NT2/D1 (cell line): Measurements from ENCODE around the gene SURF6.

Source experiments
- DNase-seq: peaks from one replicate; pipeline ENCODE4 v3.0.0-alpha.2; 2011; ENCODE audit warnings: low read depth, low spot score
- H3K27me3 ChIP-seq: 2 replicates; pipeline ENCODE4 v1.6.0; 2011; ENCODE audit warnings: mild to moderate bottlenecking; ENCODE audit not compliant: insufficient read length, insufficient read depth
- H3K36me3 ChIP-seq: 2 replicates; pipeline ENCODE4 v1.6.1; 2011; ENCODE audit warnings: mild to moderate bottlenecking, low read length, mixed read lengths; ENCODE audit not compliant: insufficient read depth, insufficient read length
- H3K4me1 ChIP-seq: 2 replicates; pipeline ENCODE4 v1.5.1; 2011; ENCODE audit not compliant: insufficient read depth, insufficient read length
- H3K4me3 ChIP-seq: 2 replicates; pipeline ENCODE4 v1.5.1; 2011; ENCODE audit warnings: low read depth; ENCODE audit not compliant: insufficient read length
- H3K9ac ChIP-seq: 2 replicates; pipeline ENCODE4 v1.6.0; 2011; ENCODE audit warnings: low read depth; ENCODE audit not compliant: insufficient read length
- H3K9me3 ChIP-seq: 2 replicates; pipeline ENCODE4 v1.5.1; 2011; ENCODE audit warnings: mild to moderate bottlenecking, low read length; ENCODE audit not compliant: insufficient read depth
- SUZ12 ChIP-seq: IDR thresholded peaks from 2 replicates; pipeline ENCODE4 v1.6.1; 2011; ENCODE audit not compliant: insufficient read length, insufficient read depth; ENCODE audit errors: extremely low read depth
- YY1 ChIP-seq: IDR thresholded peaks from 2 replicates; pipeline ENCODE4 v1.6.1; 2011; ENCODE audit not compliant: insufficient read length, insufficient read depth
- ZNF274 ChIP-seq: IDR thresholded peaks from 2 replicates; pipeline ENCODE4 v1.6.1; 2011; ENCODE audit warnings: mild to moderate bottlenecking, low read depth, low read length

SURF6 gene

GRCh38 chr9:133374612-133375115 is 38.7 kb upstream of the SURF6 start:
- no peak for DNase-seq
- H3K36me3 ChIP-seq: peaks cover 46% of the 10 kb centered on the region

GRCh38 chr9:133372144-133372543 is 36.2 kb upstream of the SURF6 start:
- Histone ChIP-seq H3K36me3 (peaks cover 71% of the 10 kb centered on the region), H3K4me1 (peaks cover 5% of the 10 kb centered on the region), H3K9ac (no peak overlapping the region), H3K9me3 (no peaks in the 10 kb centered on the region), H3K27me3 (no peaks in the 10 kb centered on the region), H3K4me3 (no peak overlapping the region)
- no peak for TF ChIP-seq SUZ12
- TF ChIP-seq YY1: no peak
- TF ChIP-seq ZNF274: no peak
- no peak for DNase-seq

More at GRCh38 chr9:133374612-133375115, 38.7 kb upstream of the SURF6 start:
- Histone ChIP-seq H3K4me1 (peaks cover 22% of the 10 kb centered on the region), H3K9ac (peak overlapping the region; percentile 96), H3K9me3 (no peaks in the 10 kb centered on the region), H3K27me3 (no peaks in the 10 kb centered on the region), H3K4me3 (peak overlapping the region; percentile 92)
- TF ChIP-seq SUZ12 (no peak), YY1 (no peak), ZNF274 (no peak)

- no peaks in the 10 kb centered on the region for H3K27me3 ChIP-seq
- DNase-seq: no peak
- peak overlapping the region; percentile 47 for H3K9ac ChIP-seq
- peaks cover 79% of the 10 kb centered on the region for H3K36me3 ChIP-seq
- H3K9me3 ChIP-seq: no peaks in the 10 kb centered on the region
- no peak for TF ChIP-seq YY1
- TF ChIP-seq SUZ12: no peak
- no peak for TF ChIP-seq ZNF274
- peaks cover 5% of the 10 kb centered on the region for H3K4me1 ChIP-seq
- H3K4me3 ChIP-seq: no peak overlapping the region
These were observed 35.3 kb upstream of the SURF6 start for GRCh38 chr9:133371261-133371711.

GRCh38 chr9:133370685-133371084 is 34.7 kb upstream of the SURF6 start:
- DNase-seq: no peak
- H3K9me3 ChIP-seq: no peaks in the 10 kb centered on the region
- no peak overlapping the region for H3K9ac ChIP-seq
- H3K4me1 ChIP-seq: peaks cover 5% of the 10 kb centered on the region
- H3K4me3 ChIP-seq: no peak overlapping the region
- TF ChIP-seq YY1 (no peak), SUZ12 (no peak), ZNF274 (no peak)
- no peaks in the 10 kb centered on the region for H3K27me3 ChIP-seq
- H3K36me3 ChIP-seq: peaks cover 85% of the 10 kb centered on the region

GRCh38 chr9:133369933-133370332 is 33.9 kb upstream of the SURF6 start:
- Histone ChIP-seq H3K4me3 (no peak overlapping the region), H3K36me3 (peaks cover 90% of the 10 kb centered on the region), H3K27me3 (no peaks in the 10 kb centered on the region), H3K9me3 (no peaks in the 10 kb centered on the region), H3K9ac (no peak overlapping the region), H3K4me1 (peaks cover 5% of the 10 kb centered on the region)
- TF ChIP-seq SUZ12 (no peak), YY1 (no peak)
- DNase-seq: no peak

- Histone ChIP-seq H3K4me1 (peaks cover 5% of the 10 kb centered on the region), H3K36me3 (peaks cover 94% of the 10 kb centered on the region), H3K9me3 (no peaks in the 10 kb centered on the region), H3K27me3 (no peaks in the 10 kb centered on the region), H3K4me3 (no peak overlapping the region), H3K9ac (no peak overlapping the region)
- DNase-seq: no peak
- no peak for TF ChIP-seq YY1
- TF ChIP-seq ZNF274: no peak
- no peak for TF ChIP-seq SUZ12
These were observed 33.4 kb upstream of the SURF6 start for GRCh38 chr9:133369422-133369821.

- Histone ChIP-seq H3K9me3 (no peaks in the 10 kb centered on the region), H3K27me3 (no peaks in the 10 kb centered on the region), H3K9ac (no peak overlapping the region), H3K36me3 (peaks cover 97% of the 10 kb centered on the region), H3K4me3 (no peak overlapping the region), H3K4me1 (peaks cover 5% of the 10 kb centered on the region)
- no peak for TF ChIP-seq ZNF274
- TF ChIP-seq SUZ12: no peak
- TF ChIP-seq YY1: no peak
- no peak for DNase-seq
These were observed 32.4 kb upstream of the SURF6 start for GRCh38 chr9:133368249-133368881.

GRCh38 chr9:133367778-133368177 is 31.8 kb upstream of the SURF6 start:
- Histone ChIP-seq H3K36me3 (peaks cover 97% of the 10 kb centered on the region), H3K4me3 (no peak overlapping the region), H3K9ac (no peak overlapping the region), H3K4me1 (peaks cover 5% of the 10 kb centered on the region), H3K9me3 (no peaks in the 10 kb centered on the region), H3K27me3 (no peaks in the 10 kb centered on the region)
- TF ChIP-seq ZNF274 (no peak), YY1 (no peak), SUZ12 (no peak)
- no peak for DNase-seq
